ENCODE results near the gene NEDD8. TPM values are rescaled to one million over a fixed set of nuclear protein-coding genes. Genes with fewer than 3 reads are reported as not detected.

NEDD8 gene
- total RNA-seq, 4 donors from 2014 or later, result 42.2 to 113 (median 69.9) TPM

DNA sequence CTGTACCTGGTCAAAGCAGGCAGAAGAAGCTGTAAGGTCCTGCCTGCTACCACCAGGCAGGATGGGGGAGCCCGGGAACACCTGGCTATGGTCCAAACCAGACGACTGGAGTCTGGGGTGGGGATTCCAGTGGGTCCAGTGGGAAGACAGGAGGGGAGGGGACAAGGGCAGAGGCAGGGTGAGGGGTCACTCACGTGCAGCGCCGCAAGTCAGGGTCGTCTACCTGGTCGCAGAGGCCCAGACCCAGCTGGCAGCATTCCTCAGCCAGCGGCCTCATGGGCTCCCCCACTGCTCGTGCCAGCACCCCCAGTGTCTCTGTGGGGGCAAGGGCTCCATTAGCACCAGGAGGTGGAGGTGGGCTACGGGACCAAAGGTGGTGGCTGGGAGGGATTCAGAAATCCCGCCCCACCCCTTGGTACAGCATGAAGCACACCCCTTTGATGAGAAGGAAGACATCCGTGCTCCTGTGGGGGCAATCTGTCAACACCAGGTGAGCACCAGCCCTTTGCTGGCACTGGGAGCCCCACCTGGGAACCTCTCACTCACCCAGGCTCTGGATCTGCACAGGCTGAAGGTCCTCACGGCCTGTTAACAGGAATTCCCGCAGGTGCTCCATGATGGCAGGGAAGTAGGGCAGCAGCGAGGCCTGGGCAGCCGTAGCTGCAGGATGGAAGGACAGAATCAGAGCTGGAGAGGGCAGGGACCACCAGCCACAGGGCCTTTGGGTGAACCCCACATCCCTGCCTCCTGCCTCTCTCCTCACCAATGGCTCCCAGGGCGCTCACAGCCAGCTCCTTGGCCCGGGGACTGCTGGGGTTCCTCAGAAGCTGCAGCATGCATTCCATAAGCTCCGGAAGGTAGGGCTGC is 47.8 kb downstream of the NEDD8 start:
- 88% methylated on average over 19 of the region's 19 CpGs; no CpG with 5 or more reads in 1 of the 2 donors for WGBS, 2 donors (ENCODE audit: low coverage in 1 of 2)
- Histone ChIP-seq H3K9me3 (no peaks in the 10 kb centered on the region), H3K27me3 (no peaks in the 10 kb centered on the region), H3K4me3 (no peak overlapping the region), H3K27ac (no peak overlapping the region), H3K36me3 (peaks cover 0 to 25% (median 0%) of the 10 kb centered on the region in 4 donors), H3K4me1 (peaks cover 17 to 24% (median 18%) of the 10 kb centered on the region in 4 donors)
- intact Hi-C loops (cut with DNase I; ENCODE audit: low total_unique reads), result no loop called here
- DNase-seq, result no peak
- TF ChIP-seq EP300 (IDR thresholded peaks at IDR 0.05; ENCODE audit: low read depth) (no peak), POLR2A (IDR thresholded peaks at IDR 0.05) (no peak), POLR2AphosphoS5 (IDR thresholded peaks at IDR 0.05) (no peak)
- TF ChIP-seq, protein P1, sequence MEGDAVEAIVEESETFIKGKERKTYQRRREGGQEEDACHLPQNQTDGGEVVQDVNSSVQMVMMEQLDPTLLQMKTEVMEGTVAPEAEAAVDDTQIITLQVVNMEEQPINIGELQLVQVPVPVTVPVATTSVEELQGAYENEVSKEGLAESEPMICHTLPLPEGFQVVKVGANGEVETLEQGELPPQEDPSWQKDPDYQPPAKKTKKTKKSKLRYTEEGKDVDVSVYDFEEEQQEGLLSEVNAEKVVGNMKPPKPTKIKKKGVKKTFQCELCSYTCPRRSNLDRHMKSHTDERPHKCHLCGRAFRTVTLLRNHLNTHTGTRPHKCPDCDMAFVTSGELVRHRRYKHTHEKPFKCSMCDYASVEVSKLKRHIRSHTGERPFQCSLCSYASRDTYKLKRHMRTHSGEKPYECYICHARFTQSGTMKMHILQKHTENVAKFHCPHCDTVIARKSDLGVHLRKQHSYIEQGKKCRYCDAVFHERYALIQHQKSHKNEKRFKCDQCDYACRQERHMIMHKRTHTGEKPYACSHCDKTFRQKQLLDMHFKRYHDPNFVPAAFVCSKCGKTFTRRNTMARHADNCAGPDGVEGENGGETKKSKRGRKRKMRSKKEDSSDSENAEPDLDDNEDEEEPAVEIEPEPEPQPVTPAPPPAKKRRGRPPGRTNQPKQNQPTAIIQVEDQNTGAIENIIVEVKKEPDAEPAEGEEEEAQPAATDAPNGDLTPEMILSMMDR (IDR thresholded peaks at IDR 0.05), result no peak
- in situ Hi-C loops (cut with MboI; ENCODE audit: low pct_ligation_motif_present in 1 of 4, low pct_unique_long_range_greater_than_20kb in 1 of 4, low sequenced_read_pairs in 3 of 4), result no loop called here

DNA sequence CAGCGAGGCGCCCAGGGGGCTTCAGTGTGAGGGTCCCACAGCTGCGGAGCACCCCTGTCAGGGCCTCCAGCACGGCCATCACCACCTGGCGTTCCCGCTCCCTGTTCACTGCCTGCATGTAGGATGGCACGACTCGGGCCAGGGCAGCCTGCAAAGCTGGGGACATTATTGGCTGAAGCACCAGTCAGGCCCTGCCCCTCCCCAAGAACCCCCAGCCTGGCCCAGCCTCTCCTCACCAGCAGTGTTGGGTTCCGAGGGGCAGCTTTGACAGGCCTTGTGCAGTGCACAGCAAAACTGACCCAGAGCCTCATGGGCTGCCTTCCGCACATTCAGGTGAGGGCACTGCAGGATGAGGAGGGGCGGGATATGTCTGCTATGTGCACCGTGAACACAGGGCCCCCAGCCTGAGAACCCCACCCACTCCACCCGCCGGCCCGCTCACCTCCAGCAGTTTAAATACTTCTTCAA is 49.1 kb downstream of the NEDD8 start:
- H3K27ac ChIP-seq, result no peak overlapping the region
- TF ChIP-seq EP300 (IDR thresholded peaks at IDR 0.05; ENCODE audit: low read depth) (no peak), POLR2AphosphoS5 (IDR thresholded peaks at IDR 0.05) (no peak)
- TF ChIP-seq, protein P1 (IDR thresholded peaks at IDR 0.05), result no peak
- no peak overlapping the region for H3K4me3 ChIP-seq
- H3K4me1 ChIP-seq, result peaks cover 12 to 19% (median 14%) of the 10 kb centered on the region in 4 donors
- no peaks in the 10 kb centered on the region for H3K9me3 ChIP-seq
- WGBS, 2 donors (ENCODE audit: low coverage in 1 of 2), result 97% methylated on average over 14 of the region's 15 CpGs; no CpG with 5 or more reads in 1 of the 2 donors
- H3K27me3 ChIP-seq, result no peaks in the 10 kb centered on the region
- in situ Hi-C loops (cut with MboI; ENCODE audit: low pct_ligation_motif_present in 1 of 4, low pct_unique_long_range_greater_than_20kb in 1 of 4, low sequenced_read_pairs in 3 of 4), result no loop called here
- H3K36me3 ChIP-seq, result peaks cover 0 to 27% (median 0%) of the 10 kb centered on the region in 4 donors
- intact Hi-C loops (cut with DNase I; ENCODE audit: low total_unique reads), result no loop called here
- DNase-seq, result no peak

DNA sequence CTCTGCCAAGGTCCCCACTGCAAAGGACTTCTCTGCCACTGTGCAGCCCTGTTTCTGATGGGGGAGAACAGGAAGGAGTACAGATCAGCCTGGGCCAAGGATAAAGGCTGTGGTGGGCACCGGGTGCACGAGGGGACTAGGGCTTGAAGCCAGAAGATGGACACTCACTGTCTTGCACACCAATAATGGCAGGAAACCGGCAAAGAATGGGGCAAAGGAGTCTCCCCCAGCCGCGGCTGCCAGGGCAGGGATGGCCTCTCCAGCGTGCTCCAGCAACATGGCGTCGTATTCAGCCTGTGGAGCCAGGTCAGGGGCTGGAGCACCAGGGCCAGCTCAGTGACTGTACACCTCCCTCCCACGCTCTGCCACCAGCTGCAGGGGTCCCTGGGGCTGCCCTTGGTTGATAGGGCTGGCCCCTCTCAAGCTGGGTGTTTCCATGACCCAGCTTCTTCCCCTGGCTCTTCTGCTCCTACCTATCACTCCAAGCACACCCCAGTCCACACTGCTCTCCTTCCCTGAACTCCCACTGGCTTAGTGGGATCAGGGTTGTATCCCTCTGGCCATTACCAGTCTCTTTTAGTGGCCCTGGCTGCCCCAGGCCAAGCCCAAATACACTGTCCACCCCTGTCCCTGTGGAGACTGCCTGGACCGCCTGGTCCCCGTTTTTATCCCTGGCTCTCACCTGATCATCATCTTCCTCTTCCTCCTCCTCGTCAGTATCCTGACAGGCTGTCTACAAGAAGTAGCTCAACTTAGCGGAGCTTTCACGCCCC is 49.9 kb downstream of the NEDD8 start:
- WGBS, 2 donors (ENCODE audit: low coverage in 1 of 2), result 60 to 90% methylated on average over 2 to 11 of the region's 14 CpGs
- no peaks in the 10 kb centered on the region for H3K27me3 ChIP-seq
- H3K36me3 ChIP-seq, result peaks cover 0 to 28% (median 0%) of the 10 kb centered on the region in 4 donors
- TF ChIP-seq POLR2AphosphoS5 (IDR thresholded peaks at IDR 0.05) (no peak), EP300 (IDR thresholded peaks at IDR 0.05; ENCODE audit: low read depth) (no peak), POLR2A (IDR thresholded peaks at IDR 0.05) (no peak)
- TF ChIP-seq, protein P1 (IDR thresholded peaks at IDR 0.05), result no peak
- intact Hi-C loops (cut with DNase I; ENCODE audit: low total_unique reads) (no loop called here), in situ Hi-C loops (cut with MboI; ENCODE audit: low pct_ligation_motif_present in 1 of 4, low pct_unique_long_range_greater_than_20kb in 1 of 4, low sequenced_read_pairs in 3 of 4) (no loop called here)
- no peak for DNase-seq
- H3K4me1 ChIP-seq, result peaks cover 5 to 12% (median 7%) of the 10 kb centered on the region in 4 donors
- H3K27ac ChIP-seq, result no peak overlapping the region
- no peaks in the 10 kb centered on the region for H3K9me3 ChIP-seq
- H3K4me3 ChIP-seq, result no peak overlapping the region

All from transverse colon (tissue), 4 donors.